IPS-20b (cell line): Measurements from ENCODE around the gene PPARG.
"Not testable (repeated sequence)": the region's sequence is repeated elsewhere in the genome, so short reads cannot be mapped to it uniquely, and the experiment has no call there.

Experiments
- H3K27ac ChIP-seq: one replicate; pipeline ENCODE4 v1.5.1; 2013; ENCODE audit warnings: low read length
- H3K27me3 ChIP-seq: 2 replicates; pipeline ENCODE4 v1.6.1; 2013; ENCODE audit warnings: mild to moderate bottlenecking, low read length, inconsistent platforms; ENCODE audit not compliant: insufficient read depth
- H3K36me3 ChIP-seq: 2 replicates; pipeline ENCODE4 v1.6.1; 2013; ENCODE audit warnings: low read depth, mild to moderate bottlenecking, inconsistent platforms, low read length, moderate library complexity; ENCODE audit not compliant: insufficient read depth
- H3K4me1 ChIP-seq: 2 replicates; pipeline ENCODE4 v1.6.1; 2013; ENCODE audit warnings: mild to moderate bottlenecking, control low read depth, inconsistent platforms, low read length, moderate library complexity; ENCODE audit not compliant: insufficient read depth
- H3K4me3 ChIP-seq: 2 replicates; pipeline ENCODE4 v1.5.1; 2013; ENCODE audit warnings: mild to moderate bottlenecking, low read length, inconsistent platforms
- H3K9ac ChIP-seq: 2 replicates; pipeline ENCODE4 v1.6.1; 2013; ENCODE audit warnings: low read depth, mild to moderate bottlenecking, inconsistent platforms, low read length, moderate library complexity
- H3K9me3 ChIP-seq: 2 replicates; pipeline ENCODE4 v1.6.1; 2013; ENCODE audit warnings: mild to moderate bottlenecking, low read depth, low read length, inconsistent platforms; ENCODE audit not compliant: insufficient read depth

Gene PPARG

DNA sequence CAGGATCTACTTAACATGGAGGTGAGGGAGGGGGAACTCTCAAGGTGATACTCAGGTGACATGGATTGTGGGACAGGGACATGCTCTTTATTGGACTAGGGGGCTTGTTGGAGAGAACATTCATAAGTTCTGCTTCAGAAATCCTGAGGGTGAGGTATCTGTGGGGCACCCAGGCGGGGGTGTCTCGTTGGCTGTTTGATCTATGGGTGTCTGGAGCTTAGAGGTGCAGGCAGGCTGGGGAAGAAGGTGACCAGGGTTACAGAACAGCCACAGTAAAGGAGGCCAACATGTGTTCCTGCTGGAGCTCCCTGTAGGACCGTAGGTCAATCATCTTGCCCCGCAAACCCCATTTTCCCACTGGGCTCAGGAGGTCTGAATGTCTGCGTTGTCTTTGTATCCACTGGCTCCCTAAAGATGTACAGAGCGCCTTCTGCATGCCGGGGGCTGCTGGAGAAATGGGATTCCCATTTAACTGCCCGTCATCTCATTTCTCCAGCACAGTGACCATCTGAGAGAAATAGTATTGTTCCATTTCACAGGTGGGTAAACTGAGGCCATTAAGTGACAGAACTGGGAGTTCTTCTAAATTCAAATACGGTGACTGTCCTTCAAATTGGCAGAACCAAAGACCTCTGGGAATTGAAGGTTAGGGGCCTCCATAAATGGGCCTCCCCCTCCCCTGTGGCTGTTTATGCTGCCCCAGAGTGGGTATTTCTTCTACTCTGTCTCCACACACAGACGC lies 155.1 kb downstream of the PPARG start:
- no peak overlapping the region for H3K9ac ChIP-seq
- no peak overlapping the region; the same call in 1 of the 2 replicates for H3K4me3 ChIP-seq
- no peaks in the 10 kb centered on the region for H3K9me3 ChIP-seq
- peaks cover 11% of the 10 kb centered on the region; the same call in 1 of the 2 replicates for H3K4me1 ChIP-seq
- no peak overlapping the region for H3K27ac ChIP-seq
- H3K27me3 ChIP-seq: peaks cover 29% of the 10 kb centered on the region
- no peaks in the 10 kb centered on the region for H3K36me3 ChIP-seq

DNA sequence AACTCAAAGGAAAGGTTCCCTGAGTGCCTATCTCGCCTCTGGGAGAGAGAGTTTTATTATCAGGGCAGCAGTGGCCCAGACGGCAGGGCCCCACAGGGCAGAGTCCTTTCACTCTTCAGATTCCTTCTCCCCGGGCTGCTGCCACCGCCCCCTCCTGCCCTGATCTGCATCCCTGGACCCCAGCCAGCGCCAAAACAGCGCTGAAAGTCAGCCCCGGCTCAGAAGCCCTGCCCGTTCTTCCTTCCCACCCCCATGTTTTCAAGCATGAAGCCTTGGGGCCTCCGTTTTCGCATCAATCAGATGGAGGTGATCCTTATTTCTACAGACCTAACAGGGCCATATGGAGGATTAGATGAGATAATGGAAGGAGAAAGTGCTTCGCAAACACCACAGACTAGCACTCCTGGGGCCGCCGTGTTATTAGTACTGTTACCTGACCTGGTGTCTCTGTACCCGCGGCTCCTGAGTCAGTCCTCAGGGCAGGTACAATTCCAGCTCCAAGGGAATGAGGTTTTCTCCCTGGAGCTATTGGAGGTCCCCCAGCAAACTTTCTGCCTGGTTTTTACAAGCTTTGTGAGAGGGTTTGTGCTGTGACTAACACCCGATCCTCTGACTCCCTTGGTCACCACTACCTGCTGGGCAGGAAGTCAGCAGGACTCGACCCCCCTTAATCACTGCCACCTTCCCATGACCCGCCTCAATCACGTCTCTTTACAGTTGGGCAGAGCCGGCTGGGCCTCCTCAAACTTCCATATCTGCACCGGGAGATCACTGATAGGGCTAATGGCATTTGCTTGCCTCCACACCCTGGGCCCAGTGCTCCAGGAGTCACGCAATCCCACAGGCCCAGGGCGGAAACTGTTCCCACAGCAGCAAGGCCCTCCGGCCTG lies 156.0 kb downstream of the PPARG start:
- Histone ChIP-seq H3K36me3 (no peaks in the 10 kb centered on the region), H3K4me3 (peak overlapping the region; percentile 46; the same call in 1 of the 2 replicates), H3K27ac (no peak overlapping the region), H3K4me1 (peaks cover 11% of the 10 kb centered on the region; the same call in 1 of the 2 replicates), H3K9ac (0 out of 2 replicates have a peak overlapping the region, but pooled peaks have one; percentile 46), H3K9me3 (no peaks in the 10 kb centered on the region), H3K27me3 (peaks cover 29% of the 10 kb centered on the region)

GRCh38 chr3:12445523-12446240 lies 156.8 kb downstream of the PPARG start:
- Histone ChIP-seq H3K4me3 (no peak overlapping the region), H3K27me3 (peaks cover 29% of the 10 kb centered on the region), H3K36me3 (no peaks in the 10 kb centered on the region), H3K4me1 (peaks cover 11% of the 10 kb centered on the region; the same call in 1 of the 2 replicates), H3K9ac (no peak overlapping the region), H3K9me3 (no peaks in the 10 kb centered on the region), H3K27ac (no peak overlapping the region)

GRCh38 chr3:12446298-12446697 lies 157.4 kb downstream of the PPARG start:
- Histone ChIP-seq H3K27ac (no peak overlapping the region), H3K4me3 (no peak overlapping the region), H3K36me3 (no peaks in the 10 kb centered on the region), H3K27me3 (peaks cover 29% of the 10 kb centered on the region), H3K9me3 (no peaks in the 10 kb centered on the region), H3K9ac (no peak overlapping the region), H3K4me1 (peaks cover 11% of the 10 kb centered on the region; the same call in 1 of the 2 replicates)

GRCh38 chr3:12447075-12447474 lies 158.2 kb downstream of the PPARG start:
- peaks cover 11% of the 10 kb centered on the region; the same call in 1 of the 2 replicates for H3K4me1 ChIP-seq
- H3K36me3 ChIP-seq: no peaks in the 10 kb centered on the region
- no peak overlapping the region for H3K27ac ChIP-seq
- H3K9me3 ChIP-seq: no peaks in the 10 kb centered on the region
- no peak overlapping the region for H3K4me3 ChIP-seq
- peaks cover 25% of the 10 kb centered on the region for H3K27me3 ChIP-seq
- H3K9ac ChIP-seq: no peak overlapping the region

GRCh38 chr3:12448404-12449202 lies 159.7 kb downstream of the PPARG start:
- not testable (repeated sequence) for H3K4me3 ChIP-seq, H3K9ac ChIP-seq, H3K27ac ChIP-seq, H3K36me3 ChIP-seq, H3K9me3 ChIP-seq
- peaks cover 11% of the 10 kb centered on the region; the same call in 1 of the 2 replicates for H3K4me1 ChIP-seq
- H3K27me3 ChIP-seq: peaks cover 19% of the 10 kb centered on the region

GRCh38 chr3:12449889-12450682 lies 161.2 kb downstream of the PPARG start:
- Histone ChIP-seq H3K9me3 (no peaks in the 10 kb centered on the region), H3K27me3 (peaks cover 10% of the 10 kb centered on the region), H3K4me3 (no peak overlapping the region), H3K27ac (no peak overlapping the region), H3K9ac (no peak overlapping the region), H3K4me1 (peaks cover 3% of the 10 kb centered on the region; the same call in 1 of the 2 replicates), H3K36me3 (no peaks in the 10 kb centered on the region)

- Histone ChIP-seq H3K9me3 (no peaks in the 10 kb centered on the region), H3K27ac (no peak overlapping the region), H3K4me1 (no peaks in the 10 kb centered on the region), H3K4me3 (no peak overlapping the region), H3K27me3 (no peaks in the 10 kb centered on the region), H3K36me3 (no peaks in the 10 kb centered on the region), H3K9ac (no peak overlapping the region)
Measured at GRCh38 chr3:12451481-12451880, 162.6 kb downstream of the PPARG start.

- Histone ChIP-seq H3K9ac (no peak overlapping the region), H3K36me3 (no peaks in the 10 kb centered on the region), H3K27me3 (no peaks in the 10 kb centered on the region), H3K4me3 (no peak overlapping the region), H3K4me1 (no peaks in the 10 kb centered on the region), H3K9me3 (no peaks in the 10 kb centered on the region), H3K27ac (no peak overlapping the region)
Measured at GRCh38 chr3:12451960-12452359, 163.1 kb downstream of the PPARG start.
